Caco-2 (cell line): Measurements from ENCODE around the gene SHCBP1. TPM values are rescaled to one million over a fixed set of nuclear protein-coding genes. Genes with fewer than 3 reads are reported as not detected.

Experiments
- BruUV-seq: library from RNA; stranded (reverse); fragments of 400-500 nt; replicated peaks from 2 replicates; lab custom pipeline; 2021; lab: Mats Ljungman, UMichigan
- CTCF ChIA-PET: fragments of 300-600 bp; sonication (Branson Sonifier 250); formaldehyde crosslinking; loops from one replicate; lab custom pipeline; 2022; ENCODE audit warnings: antibody characterized with exemption; lab: Charles Lee
- POLR2A ChIA-PET: fragments of 300-600 bp; sonication (Branson Sonifier 250); formaldehyde crosslinking; loops from one replicate; lab custom pipeline; 2022; ENCODE audit warnings: antibody characterized with exemption; lab: Charles Lee
- DNase-seq, 2 experiments: peaks; one replicate each; pipeline versions ENCODE4 v3.0.0 to v3.0.0-alpha.2; 2020 to 2022
- H3K27me3 ChIP-seq: replicated peaks from 2 replicates; pipeline ENCODE4 v1.6.0; 2011; ENCODE audit warnings: low read length; ENCODE audit not compliant: control insufficient read depth, insufficient read depth
- H3K36me3 ChIP-seq: 2 replicates; pipeline ENCODE4 v1.5.1; 2011; ENCODE audit warnings: low read length; ENCODE audit not compliant: control insufficient read depth, insufficient read depth
- H3K4me1 ChIP-seq: fragments of 250-450 bp; sonication (Bioruptor Pico); 2 replicates; pipeline ENCODE4 v1.5.1; 2020; ENCODE audit warnings: mild to moderate bottlenecking
- H3K4me3 ChIP-seq: 2 replicates; pipeline ENCODE4 v1.5.1; 2011; ENCODE audit warnings: low read depth, mild to moderate bottlenecking, control low read depth, low read length
- H3K9me3 ChIP-seq: fragments of 250-450 bp; sonication (Bioruptor Pico); 2 replicates; pipeline ENCODE4 v1.5.1; 2020; ENCODE audit warnings: mild to moderate bottlenecking, moderate library complexity
- H3K27ac Mint-ChIP-seq: one replicate; pipeline ENCODE4 v1.8.0; 2022; ENCODE audit warnings: mixed read lengths; ENCODE audit not compliant: unreplicated experiment
- H3K27me3 Mint-ChIP-seq: one replicate; pipeline ENCODE4 v1.8.0; 2022; ENCODE audit warnings: mixed read lengths; ENCODE audit not compliant: insufficient read depth, unreplicated experiment
- H3K36me3 Mint-ChIP-seq: one replicate; pipeline ENCODE4 v1.8.0; 2022; ENCODE audit warnings: mild to moderate bottlenecking, mixed read lengths; ENCODE audit not compliant: insufficient read depth, unreplicated experiment
- H3K4me1 Mint-ChIP-seq: one replicate; pipeline ENCODE4 v1.8.0; 2022; ENCODE audit warnings: low read depth, mixed read lengths; ENCODE audit not compliant: unreplicated experiment
- H3K4me3 Mint-ChIP-seq: one replicate; pipeline ENCODE4 v1.8.0; 2022; ENCODE audit warnings: mild to moderate bottlenecking, moderate library complexity, mixed read lengths; ENCODE audit not compliant: unreplicated experiment
- H3K9me3 Mint-ChIP-seq: one replicate; pipeline ENCODE4 v1.8.0; 2022; ENCODE audit warnings: mixed read lengths; ENCODE audit not compliant: unreplicated experiment
- CTCF ChIP-seq, 2 experiments: fragments of 200-600 bp in 1 of 2; IDR thresholded peaks; 1 replicate in 1 of 2; 2 replicates in 1 of 2; pipeline versions ENCODE4 v1.5.1 to v1.8.0; 2011 to 2022; ENCODE audit warnings: antibody characterized with exemption in 1 of 2, control low read depth in 1 of 2, inconsistent platforms in 1 of 2, low read depth in 1 of 2, low read length in 1 of 2, mild to moderate bottlenecking in 1 of 2, moderate library complexity in 1 of 2; ENCODE audit not compliant: insufficient read depth in 1 of 2, severe bottlenecking in 1 of 2, unreplicated experiment in 1 of 2
- intact Hi-C: fragments of 100-400 bp; cut with micrococcal nuclease; formaldehyde crosslinking; loops from one replicate; pipeline ENCODE4 v1.10.0; 2022; ENCODE audit not compliant: unreplicated experiment
- total RNA-seq: library from RNA; stranded (reverse); gene quantifications from 2 replicates; pipeline ENCODE4 v1.2.3, GENCODE V29; 2022

The SHCBP1 gene
- total RNA-seq, 1 experiment from 2014 or later, result 23.3 TPM

GRCh38 chr16:46607529-46607928, 13.7 kb downstream of the SHCBP1 start:
- H3K4me1 ChIP-seq, result no peaks in the 10 kb centered on the region
- H3K4me1 Mint-ChIP-seq, result no peaks in the 10 kb centered on the region
- no peak overlapping the region for H3K4me3 Mint-ChIP-seq
- intact Hi-C loops, result loop anchor here (1.0 kb wide), 1 partner anchor 53 kb away; no protein-coding TSS in a partner anchor
- H3K4me3 ChIP-seq, result no peak overlapping the region
- ChIA-PET POLR2A (no interaction called here), CTCF (no interaction called here)
- no peaks in the 10 kb centered on the region for H3K27me3 Mint-ChIP-seq
- TF ChIP-seq CTCF (IDR thresholded peaks at IDR 0.05; ENCODE audit: insufficient read depth in 1 of 2, low read depth in 1 of 2, low read length in 1 of 2, severe bottlenecking in 1 of 2, unreplicated experiment in 1 of 2), result peak in 1 of 2 experiments; percentile 22
- no peaks in the 10 kb centered on the region for H3K36me3 ChIP-seq
- H3K9me3 Mint-ChIP-seq, result no peaks in the 10 kb centered on the region
- DNase-seq, result no peak
- H3K27me3 ChIP-seq, result no peaks in the 10 kb centered on the region
- BruUV-seq, result no TSS peak
- H3K27ac Mint-ChIP-seq, result no peak overlapping the region
- peaks cover 51% of the 10 kb centered on the region for H3K36me3 Mint-ChIP-seq
- H3K9me3 ChIP-seq, result no peaks in the 10 kb centered on the region

DNA sequence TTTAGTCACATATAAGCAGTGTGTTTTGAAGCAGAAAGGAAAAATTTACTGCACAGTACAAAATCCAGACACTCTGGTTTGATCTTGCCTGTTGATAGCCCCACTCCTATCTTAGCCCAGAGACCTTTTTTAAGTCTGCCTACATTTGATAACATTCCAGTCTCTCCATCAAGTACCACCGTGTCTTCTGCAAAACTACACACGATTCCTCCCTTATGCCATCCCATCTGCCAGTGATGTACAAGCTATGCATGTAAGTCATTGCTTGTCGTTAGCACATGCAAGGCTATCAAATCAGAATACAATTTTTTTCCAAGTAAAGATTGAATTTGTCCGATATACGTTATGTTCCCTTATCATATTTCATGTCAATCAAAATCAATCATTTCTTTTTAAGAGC, 14.9 kb downstream of the SHCBP1 start:
- no TSS peak for BruUV-seq
- intact Hi-C loops, result no loop called here
- Histone ChIP-seq H3K36me3 (no peaks in the 10 kb centered on the region), H3K4me3 (no peak overlapping the region), H3K9me3 (no peaks in the 10 kb centered on the region), H3K4me1 (no peaks in the 10 kb centered on the region), H3K27me3 (no peaks in the 10 kb centered on the region)
- Mint-ChIP-seq H3K4me3 (no peak overlapping the region), H3K27me3 (no peaks in the 10 kb centered on the region), H3K9me3 (no peaks in the 10 kb centered on the region), H3K27ac (no peak overlapping the region), H3K36me3 (peaks cover 53% of the 10 kb centered on the region), H3K4me1 (no peaks in the 10 kb centered on the region)
- no peak for DNase-seq
- POLR2A ChIA-PET, result no interaction called here
- CTCF ChIA-PET, result no interaction called here
- TF ChIP-seq CTCF (IDR thresholded peaks at IDR 0.05; ENCODE audit: insufficient read depth in 1 of 2, low read depth in 1 of 2, low read length in 1 of 2, severe bottlenecking in 1 of 2, unreplicated experiment in 1 of 2), result no peak

- no TSS peak for BruUV-seq
- POLR2A ChIA-PET, result no interaction called here
- Histone ChIP-seq H3K9me3 (no peaks in the 10 kb centered on the region), H3K27me3 (no peaks in the 10 kb centered on the region), H3K36me3 (no peaks in the 10 kb centered on the region; the same call in 1 of the 2 replicates), H3K4me3 (no peak overlapping the region), H3K4me1 (no peaks in the 10 kb centered on the region)
- Mint-ChIP-seq H3K4me3 (no peak overlapping the region), H3K36me3 (peaks cover 19% of the 10 kb centered on the region), H3K27me3 (no peaks in the 10 kb centered on the region), H3K27ac (no peak overlapping the region), H3K9me3 (peaks cover 9% of the 10 kb centered on the region), H3K4me1 (no peaks in the 10 kb centered on the region)
- intact Hi-C loops, result no loop called here
- CTCF ChIA-PET, result no interaction called here
- DNase-seq, result no peak
- no peak for TF ChIP-seq CTCF (IDR thresholded peaks at IDR 0.05; ENCODE audit: insufficient read depth in 1 of 2, low read depth in 1 of 2, low read length in 1 of 2, severe bottlenecking in 1 of 2, unreplicated experiment in 1 of 2)
Measured at GRCh38 chr16:46591257-46591656, 29.9 kb downstream of the SHCBP1 start.
